Stimulated activated CD4-positive, alpha-beta T cell treated with anti-CD3 and anti-CD28 coated beads, Interleukin-1b, Interleukin-23, amount 100 ng/mL, for 24 hours (primary cell): ENCODE measurements around the gene CETP.
"Not testable (repeated sequence)": the region's sequence is repeated elsewhere in the genome, so short reads cannot be mapped to it uniquely, and the experiment has no call there.

Experiments used
- DNase-seq, 4 experiments: peaks; one replicate each; pipeline ENCODE4 v3.0.0-alpha.2; 2020; ENCODE audit warnings: low read depth in 4 of 4, low spot score in 1 of 4

Gene CETP

DNA sequence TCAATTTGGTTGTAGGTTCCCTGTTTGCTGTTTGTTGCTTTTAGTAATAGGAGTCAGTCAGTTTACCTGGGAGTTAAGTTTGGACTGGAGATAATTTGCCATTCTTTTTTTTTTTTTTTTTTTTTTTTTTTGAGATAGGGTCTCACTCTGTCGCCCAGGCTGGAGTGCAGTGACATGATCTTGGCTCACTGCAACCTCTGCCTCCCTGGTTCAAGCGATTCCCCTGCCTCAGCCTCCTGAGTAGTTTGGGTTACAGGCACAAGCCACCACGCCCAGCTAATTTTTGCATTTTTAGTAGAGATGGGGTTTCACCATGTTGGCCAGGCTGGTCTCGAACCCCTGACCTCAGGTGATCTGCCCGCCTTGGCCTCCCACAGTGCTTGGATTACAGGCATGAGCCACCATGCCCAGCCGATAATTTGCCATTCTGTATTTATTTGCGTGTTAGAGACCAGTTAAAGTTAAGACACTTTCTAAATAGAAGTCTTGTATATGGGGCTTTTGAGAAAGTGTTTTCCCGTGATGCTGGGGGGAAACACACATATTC is 27.1 kb upstream of the CETP start:
- DNase-seq = not testable (repeated sequence)

DNA sequence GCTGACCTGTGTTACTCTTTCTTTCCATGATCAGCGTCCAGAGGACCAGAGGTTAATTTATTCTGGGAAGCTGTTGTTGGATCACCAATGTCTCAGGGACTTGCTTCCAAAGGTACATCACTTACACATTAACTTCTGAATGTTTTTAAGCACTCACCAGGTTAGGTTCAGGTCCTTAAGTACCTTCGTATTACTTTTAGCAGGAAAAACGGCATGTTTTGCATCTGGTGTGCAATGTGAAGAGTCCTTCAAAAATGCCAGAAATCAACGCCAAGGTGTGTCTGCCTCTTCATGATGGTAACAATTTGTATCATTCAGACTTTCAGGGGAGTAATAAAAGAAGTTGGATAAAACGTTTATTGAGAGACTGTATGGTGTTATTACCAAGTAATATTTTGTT is 26.5 kb upstream of the CETP start:
- no peak for DNase-seq

DNA sequence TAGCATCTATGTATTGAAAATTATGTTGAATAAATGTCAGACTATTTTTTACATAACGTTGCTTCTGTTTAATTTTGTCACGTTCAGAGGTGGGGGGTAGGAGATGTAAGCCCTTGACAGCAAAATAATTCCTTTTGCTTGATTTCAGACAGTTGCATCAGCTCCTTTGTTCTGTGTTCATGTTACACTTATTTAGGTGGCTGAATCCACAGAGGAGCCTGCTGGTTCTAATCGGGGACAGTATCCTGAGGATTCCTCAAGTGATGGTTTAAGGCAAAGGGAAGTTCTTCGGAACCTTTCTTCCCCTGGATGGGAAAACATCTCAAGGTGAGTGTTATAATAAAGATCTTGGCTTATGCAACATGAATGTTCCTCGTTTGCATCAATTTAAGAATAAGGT is 25.3 kb upstream of the CETP start:
- no peak for DNase-seq

GRCh38 chr16:56936950-56937349 is 24.8 kb upstream of the CETP start:
- DNase-seq = no peak

DNA sequence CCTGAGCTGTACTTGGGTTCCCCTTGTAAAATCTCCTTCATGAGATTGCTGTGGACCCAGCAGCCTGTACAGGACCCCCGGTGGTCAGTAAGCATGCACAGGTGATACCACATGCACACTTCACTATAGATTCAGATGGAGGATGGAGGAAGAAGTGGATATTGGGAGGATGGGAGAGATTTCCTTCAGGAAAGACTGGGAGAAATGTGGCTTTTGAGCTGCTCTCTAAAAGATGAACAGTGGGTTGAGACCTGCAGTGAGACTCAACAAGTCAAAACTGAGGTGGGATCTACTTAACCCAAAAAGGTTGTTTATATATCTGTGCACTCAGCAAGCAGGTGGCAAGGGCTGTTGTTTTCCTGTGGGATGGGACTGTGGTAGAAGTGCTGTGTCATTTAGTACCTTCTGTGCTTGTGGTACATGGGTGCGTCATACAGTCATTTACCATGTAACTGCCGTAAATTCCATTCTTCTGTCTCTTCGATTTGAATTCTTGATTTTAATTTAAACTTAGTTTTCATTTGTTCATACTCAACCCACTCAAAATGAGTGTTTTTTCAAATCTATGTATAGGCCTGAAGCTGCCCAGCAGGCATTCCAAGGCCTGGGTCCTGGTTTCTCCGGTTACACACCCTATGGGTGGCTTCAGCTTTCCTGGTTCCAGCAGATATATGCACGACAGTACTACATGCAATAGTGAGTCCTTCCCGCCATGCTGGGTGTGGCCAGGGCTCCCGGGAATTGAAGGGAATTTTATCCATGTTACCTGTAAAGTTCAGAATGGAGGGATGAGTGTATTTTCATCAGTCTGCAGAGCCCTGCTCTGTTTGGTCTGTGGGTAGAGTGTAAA is 22.9 kb upstream of the CETP start:
- DNase-seq = peak in 2 of 4 experiments; percentile 24 to 42

- no peak for DNase-seq
Measured at GRCh38 chr16:56939801-56940200, 21.9 kb upstream of the CETP start.

DNA sequence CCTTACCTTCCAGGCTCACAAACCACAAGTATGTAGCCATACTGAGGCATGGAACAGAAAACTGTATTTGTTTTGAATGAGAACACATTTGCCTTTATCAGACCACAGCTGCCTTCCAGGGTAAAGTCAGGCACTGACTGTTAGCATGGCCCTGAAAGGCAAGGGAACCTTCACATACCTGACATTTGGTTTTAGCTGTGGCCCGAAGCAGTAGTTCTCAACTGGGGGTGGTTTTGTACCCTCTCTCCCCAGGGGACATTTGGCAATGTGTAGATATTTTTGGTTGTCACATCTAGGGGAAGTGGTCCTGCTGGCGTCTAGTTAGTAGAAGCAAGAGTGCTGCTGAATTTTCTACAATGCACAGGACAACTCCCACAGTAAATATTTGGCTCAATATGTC is 20.7 kb upstream of the CETP start:
- no peak for DNase-seq

DNA sequence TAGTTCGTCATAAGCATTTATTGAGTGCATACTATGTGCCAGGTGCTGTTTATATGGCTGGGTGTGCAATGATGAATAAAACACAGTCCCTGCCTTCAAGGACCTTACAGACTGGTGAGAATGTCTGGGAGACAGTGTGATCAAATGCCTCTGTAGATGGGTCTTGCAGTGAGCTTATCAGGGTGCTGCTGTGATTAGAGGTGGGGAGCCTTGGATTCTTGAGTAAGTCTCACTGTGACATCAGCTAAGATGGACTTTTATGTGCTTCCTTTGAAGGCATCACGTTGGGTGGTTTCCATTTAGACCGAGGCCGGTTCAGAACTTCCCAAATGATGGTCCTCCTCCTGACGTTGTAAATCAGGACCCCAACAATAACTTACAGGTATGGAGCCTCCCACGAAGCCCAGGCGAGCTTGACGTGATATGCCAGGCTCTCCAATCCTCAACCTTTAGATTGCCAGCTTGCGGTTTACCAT is 19.9 kb upstream of the CETP start:
- no peak for DNase-seq

- DNase-seq = no peak
Measured at GRCh38 chr16:56943761-56944375, 17.9 kb upstream of the CETP start.

GRCh38 chr16:56944954-56945839 is 16.6 kb upstream of the CETP start:
- peak in 1 of 4 experiments; percentile 21 for DNase-seq

DNA sequence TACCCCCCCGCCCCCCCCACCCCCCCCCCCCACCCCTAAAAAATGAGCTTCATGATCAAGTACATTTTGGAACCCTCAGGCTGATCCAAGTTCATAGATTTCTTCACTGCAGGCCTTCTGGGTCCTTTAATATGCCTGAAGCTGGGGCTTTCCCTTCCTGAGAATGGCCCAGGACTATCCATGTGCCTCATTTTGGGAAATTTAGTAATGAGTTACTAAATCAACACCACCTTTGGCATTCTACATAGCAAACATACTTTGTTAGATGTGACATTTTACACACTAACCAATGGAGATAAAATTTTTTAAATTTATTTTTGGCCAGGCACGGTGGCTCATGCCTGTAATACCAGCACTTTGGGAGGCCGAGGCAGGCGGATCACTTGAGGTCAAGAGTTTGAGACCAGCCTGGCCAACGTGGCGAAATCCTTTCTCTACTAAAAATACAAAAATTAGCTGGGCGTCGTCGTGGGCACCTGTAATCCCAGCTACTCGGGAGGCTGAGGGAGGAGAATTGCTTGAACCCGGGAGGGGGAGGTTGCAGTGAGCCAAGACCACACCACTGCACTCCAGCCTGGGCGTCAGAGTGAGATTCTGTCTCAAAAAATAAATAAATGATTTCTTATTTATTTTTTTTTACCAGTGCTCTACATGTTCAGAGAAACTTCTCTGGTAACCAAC is 15.8 kb upstream of the CETP start:
- DNase-seq = no peak

DNA sequence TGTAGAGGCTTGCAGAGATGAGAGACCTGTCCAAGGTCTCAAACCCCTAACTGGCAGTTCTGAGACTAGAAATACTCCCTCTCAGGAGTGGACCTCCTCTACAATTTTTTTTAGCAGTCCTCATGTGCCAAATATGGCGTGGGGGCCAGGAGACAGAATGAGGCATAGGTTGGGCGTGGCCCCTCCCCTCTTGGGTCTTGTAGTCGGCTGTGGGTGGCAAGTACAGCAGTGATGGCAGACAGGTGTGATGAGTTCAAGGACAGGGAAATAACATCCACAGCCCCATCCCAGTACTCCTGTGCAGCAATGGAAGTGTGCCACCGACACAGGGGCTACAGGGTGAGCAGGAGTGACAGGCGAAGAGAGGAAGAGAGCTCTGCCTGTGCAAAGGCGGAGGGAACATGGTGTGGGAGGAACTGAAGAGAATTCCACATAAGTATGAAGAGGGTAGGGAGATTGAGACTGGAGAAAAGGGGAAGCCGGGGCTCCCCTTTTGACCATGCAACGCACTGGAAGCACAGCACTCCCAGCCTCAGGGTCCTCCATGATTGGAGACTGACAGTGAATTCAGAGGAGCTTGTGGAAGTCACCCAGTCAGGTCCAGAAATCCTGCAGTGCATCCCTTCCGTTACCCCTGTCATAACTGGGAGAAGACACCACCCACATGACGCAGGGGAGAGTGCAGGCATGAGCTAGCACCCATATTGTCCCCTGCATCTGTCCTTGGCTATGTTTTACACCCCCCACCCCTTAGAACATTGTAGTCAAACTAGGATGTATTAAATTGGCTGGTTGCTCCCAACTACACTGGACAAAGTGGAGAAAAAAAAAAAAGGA is 14.8 kb upstream of the CETP start:
- no peak for DNase-seq

GRCh38 chr16:56947604-56947995 is 14.2 kb upstream of the CETP start:
- DNase-seq = no peak

DNA sequence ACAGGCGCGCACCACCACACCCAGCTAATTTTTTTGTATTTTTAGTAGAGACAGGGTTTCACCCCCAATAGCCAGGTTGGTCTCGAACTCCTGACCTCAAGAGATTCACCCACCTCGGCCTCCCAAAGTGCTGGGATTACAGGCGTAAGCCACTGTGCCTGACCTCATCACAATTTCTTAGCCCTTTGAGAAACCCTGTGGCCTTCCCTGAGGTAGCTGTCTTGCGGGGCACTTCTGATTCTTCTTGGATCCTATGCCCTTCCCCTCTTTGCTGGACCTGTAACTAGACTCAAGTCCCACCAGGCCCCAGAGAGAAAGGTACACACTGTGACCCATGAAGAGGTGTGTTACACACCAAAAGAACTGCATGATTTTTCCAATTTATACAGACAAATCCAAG is 13.5 kb upstream of the CETP start:
- DNase-seq = no peak

GRCh38 chr16:56950051-56950450 is 11.7 kb upstream of the CETP start:
- DNase-seq = no peak

GRCh38 chr16:56950455-56950854 is 11.3 kb upstream of the CETP start:
- DNase-seq = no peak

DNA sequence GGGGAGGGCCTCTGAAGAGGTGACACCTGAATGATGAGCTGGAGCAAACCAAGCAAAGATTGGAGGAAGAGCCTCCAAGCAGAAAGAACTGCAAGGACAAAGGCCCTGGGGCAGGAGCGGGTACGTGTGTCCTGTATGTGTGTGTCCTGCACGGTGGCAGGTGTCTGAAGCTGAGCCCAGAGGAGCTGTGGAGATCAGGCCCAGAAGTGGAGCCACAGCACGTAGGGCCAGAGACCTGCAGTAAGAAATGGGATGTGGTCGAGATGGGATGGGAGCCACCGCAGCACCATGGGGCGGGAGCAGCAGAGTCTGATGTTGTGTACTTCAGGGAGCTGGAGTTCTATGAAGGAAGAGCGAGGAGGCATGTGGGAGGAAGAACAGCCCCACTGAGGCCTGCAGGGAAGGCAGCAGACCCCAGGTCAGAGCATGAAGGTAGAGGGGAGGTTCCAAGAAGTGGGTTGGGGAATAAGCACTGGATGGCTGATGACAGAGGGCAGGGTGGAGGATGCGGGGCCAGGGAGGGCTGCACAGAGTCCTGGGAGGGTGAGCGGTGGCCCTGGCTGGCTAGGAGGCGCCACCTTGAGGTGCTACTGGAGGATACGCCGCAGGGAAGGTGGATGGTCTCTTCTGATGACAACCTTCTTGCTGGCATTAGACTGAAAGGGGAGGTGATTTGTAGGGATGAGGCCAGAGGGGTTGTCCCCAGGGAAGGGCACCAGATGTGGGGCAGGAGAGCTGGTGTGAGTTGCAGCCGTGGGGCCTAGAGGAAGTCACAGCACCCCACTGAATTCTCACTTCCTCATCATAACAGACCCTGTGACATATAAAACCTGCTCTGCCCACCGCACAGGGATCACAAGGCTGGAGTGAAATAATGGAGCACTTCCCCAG is 10.6 kb upstream of the CETP start:
- peak in 3 of 4 experiments; percentile 35 to 52 (median 45) for DNase-seq

DNA sequence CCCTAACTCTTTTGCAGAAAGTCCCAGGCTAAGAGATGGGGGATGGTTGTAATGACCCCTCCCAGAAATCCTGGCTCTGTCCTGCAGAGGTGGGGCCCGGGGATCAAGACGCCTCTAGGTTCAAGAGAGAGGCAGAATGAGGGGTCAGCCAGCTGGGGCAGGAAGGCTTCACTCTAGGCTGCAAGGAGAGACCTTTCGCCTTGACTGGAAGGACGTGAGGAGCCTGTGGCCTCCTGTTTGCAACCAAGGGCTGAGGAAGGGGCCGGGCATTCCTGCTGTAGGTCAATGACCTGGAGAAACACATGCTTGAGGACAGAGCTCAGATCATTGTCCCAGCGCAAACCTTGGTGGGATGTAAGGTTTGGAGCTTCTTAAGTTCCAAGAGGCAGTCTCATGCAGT is 8.7 kb upstream of the CETP start:
- DNase-seq = no peak

GRCh38 chr16:56956076-56956475 is 5.7 kb upstream of the CETP start:
- DNase-seq = no peak
